Spleen (tissue), 11 donors: ENCODE data around the gene PLCB1. TPM values are rescaled to one million over a fixed set of nuclear protein-coding genes. Genes with fewer than 3 reads are reported as not detected.

Source experiments
- DNase-seq: peaks from one replicate; pipeline ENCODE4 v3.0.0-alpha.2; 2020
- H3K27ac ChIP-seq, 8 donors: fragments of 200-600 bp; sonication (generic) in 7 of 8; 1 replicate in 4 of 8; 2 replicates in 4 of 8; pipeline versions ENCODE4 v1.5.0 to v1.8.0; 2016 to 2021; ENCODE audit warnings: inconsistent platforms in 4 of 8, mild to moderate bottlenecking in 4 of 8, moderate library complexity in 1 of 8
- H3K27me3 ChIP-seq, 7 donors: fragments of 200-600 bp; sonication (generic) in 6 of 7; replicated peaks in 1 of 7; 1 replicate in 4 of 7; 2 replicates in 3 of 7; pipeline versions ENCODE4 v1.5.0 to v1.8.0; 2016 to 2021; ENCODE audit warnings: inconsistent platforms in 3 of 7, mild to moderate bottlenecking in 1 of 7
- H3K36me3 ChIP-seq, 6 donors: fragments of 200-600 bp; sonication (generic) in 5 of 6; 1 replicate in 4 of 6; 2 replicates in 2 of 6; pipeline versions ENCODE4 v1.5.0 to v1.8.0; 2016 to 2021; ENCODE audit warnings: inconsistent platforms in 2 of 6
- H3K4me1 ChIP-seq, 6 donors: fragments of 200-600 bp; sonication (generic) in 5 of 6; 1 replicate in 3 of 6; 2 replicates in 3 of 6; pipeline versions ENCODE4 v1.5.0 to v1.8.0; 2016 to 2021; ENCODE audit warnings: inconsistent platforms in 3 of 6
- H3K4me3 ChIP-seq, 8 donors: fragments of 200-600 bp; sonication (generic) in 7 of 8; 1 replicate in 4 of 8; 2 replicates in 4 of 8; pipeline versions ENCODE4 v1.5.0 to v1.8.0; 2016 to 2021; ENCODE audit warnings: inconsistent platforms in 4 of 8, mild to moderate bottlenecking in 4 of 8, moderate library complexity in 2 of 8
- H3K9me3 ChIP-seq, 8 donors: fragments of 200-600 bp; sonication (generic) in 7 of 8; 1 replicate in 4 of 8; 2 replicates in 4 of 8; pipeline versions ENCODE4 v1.5.0 to v1.8.0; 2016 to 2021; ENCODE audit warnings: inconsistent platforms in 4 of 8
- CTCF ChIP-seq, 11 experiments: fragments of 200-600 bp in 7 of 11; fragments of 450-650 bp in 4 of 11; sonication (generic) in 4 of 11; IDR thresholded peaks in 8 of 11; conservative IDR thresholded peaks in 3 of 11; 1 replicate in 7 of 11; 2 replicates in 4 of 11; pipeline versions ENCODE4 v1.4.0 to v1.8.0; 2016 to 2021; ENCODE audit warnings: antibody characterized with exemption in 11 of 11, inconsistent platforms in 4 of 11, mild to moderate bottlenecking in 1 of 11
- POLR2A ChIP-seq, 3 donors: fragments of 450-650 bp; IDR thresholded peaks; one replicate each; pipeline ENCODE4 v1.5.1; 2017; ENCODE audit warnings: antibody characterized with exemption in 3 of 3, mild to moderate bottlenecking in 1 of 3
- POLR2AphosphoS5 ChIP-seq, 3 donors: sonication (generic); formaldehyde crosslinking; IDR thresholded peaks; one replicate each; pipeline ENCODE4 v1.5.1; 2017; ENCODE audit warnings: antibody characterized with exemption in 3 of 3
- WGBS, 5 donors: extraction: QIAGEN DNeasy Blood & Tissue Kit in 3 of 5; methylation state at CpG; one replicate each; pipeline versions ENCODE4 v1.1.5 to v1.1.7; 2013 to 2018; 5-methylcytosine and 5-hydroxymethylcytosine counted together
- intact Hi-C: fragments of 100-400 bp; cut with DNase I; formaldehyde crosslinking; loops from one replicate; pipeline ENCODE4 v1.15.0; 2023; ENCODE audit warnings: low total_unique reads
- polyA plus RNA-seq, 3 donors: library from polyadenylated mRNA; stranded (reverse); fragments of 200-250 nt; gene quantifications; one replicate each; pipeline ENCODE4 v1.2.1, GENCODE V29; 2013
- total RNA-seq, 7 donors: library from RNA; depleted of rRNA in 3 of 7; stranded (reverse); fragments of >200 nt in 3 of 7; fragmentation: NEBNext Ultra II Directional in 4 of 7; extraction: Animal tissue kit (Norgen Biotek cat#: 25700) in 4 of 7; gene quantifications; one replicate each; pipeline versions ENCODE4 v1.1.0 to v1.2.1, GENCODE V29; 2016 to 2021
- donor health status: healthy with polysubstance abuse.
- donor health status: DM: no; HTN: no; CAD: no; lungs with moderate emphysema.
- donor health status: DM: no; HTN: no; CAD: no.
- donor health status: Bipolar disorder and iron deficiency.
- donor health status: healthy.
- donor health status: DM: no; HTN: no; CAD: no.
- donor health status: DM: yes; HTN: yes; CAD: no.

Gene PLCB1
- total and polyA plus RNA-seq, 10 donors: 1.0 to 33.7 (median 16.2) TPM

GRCh38 chr20:8678098-8678776 is 546.2 kb downstream of the PLCB1 start:
- TF ChIP-seq POLR2AphosphoS5 (IDR thresholded peaks at IDR 0.05) (no peak), POLR2A (IDR thresholded peaks at IDR 0.05) (no peak), CTCF (IDR thresholded peaks at IDR 0.05 in 8 of 11, conservative IDR thresholded peaks at IDR 0.05 in 3 of 11) (no peak)
- no peak overlapping the region for H3K27ac ChIP-seq
- H3K36me3 ChIP-seq: peaks cover 0 to 7% (median 0%) of the 10 kb centered on the region in 6 donors
- H3K4me1 ChIP-seq: no peaks in the 10 kb centered on the region
- no peaks in the 10 kb centered on the region for H3K27me3 ChIP-seq
- DNase-seq: no peak
- peaks cover 0 to 8% (median 0%) of the 10 kb centered on the region in 8 donors for H3K9me3 ChIP-seq
- intact Hi-C loops: no loop called here
- no peak overlapping the region for H3K4me3 ChIP-seq
- 53 to 83% (median 77%) methylated on average over 5 of the region's 5 CpGs for WGBS, 5 donors

- H3K4me1 ChIP-seq: no peaks in the 10 kb centered on the region
- WGBS, 5 donors: 79 to 97% (median 88%) methylated on average over 1 of the region's 1 CpG
- H3K36me3 ChIP-seq: peaks cover 0 to 8% (median 0%) of the 10 kb centered on the region in 6 donors
- no peak overlapping the region for H3K4me3 ChIP-seq
- H3K27me3 ChIP-seq: no peaks in the 10 kb centered on the region
- DNase-seq: no peak
- H3K27ac ChIP-seq: no peak overlapping the region
- TF ChIP-seq POLR2AphosphoS5 (IDR thresholded peaks at IDR 0.05) (no peak), POLR2A (IDR thresholded peaks at IDR 0.05) (no peak), CTCF (IDR thresholded peaks at IDR 0.05 in 8 of 11, conservative IDR thresholded peaks at IDR 0.05 in 3 of 11) (no peak)
- intact Hi-C loops: no loop called here
- peaks cover 0 to 27% (median 11%) of the 10 kb centered on the region in 8 donors for H3K9me3 ChIP-seq
Observed at GRCh38 chr20:8689337-8689736, 557.3 kb downstream of the PLCB1 start.

GRCh38 chr20:8690074-8690473 is 558.0 kb downstream of the PLCB1 start:
- Histone ChIP-seq H3K27ac (no peak overlapping the region), H3K36me3 (peaks cover 0 to 5% (median 0%) of the 10 kb centered on the region in 6 donors), H3K9me3 (peaks cover 0 to 27% (median 11%) of the 10 kb centered on the region in 8 donors), H3K27me3 (no peaks in the 10 kb centered on the region), H3K4me1 (no peaks in the 10 kb centered on the region), H3K4me3 (no peak overlapping the region)
- TF ChIP-seq POLR2A (IDR thresholded peaks at IDR 0.05): no peak
- TF ChIP-seq CTCF (IDR thresholded peaks at IDR 0.05 in 8 of 11, conservative IDR thresholded peaks at IDR 0.05 in 3 of 11): no peak
- TF ChIP-seq POLR2AphosphoS5 (IDR thresholded peaks at IDR 0.05): no peak
- intact Hi-C loops: no loop called here
- no peak for DNase-seq

- Histone ChIP-seq H3K4me1 (no peaks in the 10 kb centered on the region), H3K4me3 (no peak overlapping the region), H3K36me3 (no peaks in the 10 kb centered on the region), H3K9me3 (peaks cover 0 to 22% (median 11%) of the 10 kb centered on the region in 8 donors), H3K27me3 (no peaks in the 10 kb centered on the region), H3K27ac (no peak overlapping the region)
- intact Hi-C loops: no loop called here
- no peak for DNase-seq
- 92 to 98% (median 96%) methylated on average over 2 of the region's 2 CpGs for WGBS, 5 donors
- TF ChIP-seq CTCF (IDR thresholded peaks at IDR 0.05 in 8 of 11, conservative IDR thresholded peaks at IDR 0.05 in 3 of 11): no peak
- TF ChIP-seq POLR2A (IDR thresholded peaks at IDR 0.05): no peak
- TF ChIP-seq POLR2AphosphoS5 (IDR thresholded peaks at IDR 0.05): no peak
Observed at GRCh38 chr20:8693709-8694108, 561.6 kb downstream of the PLCB1 start.
